BJ (cell line): Measurements from ENCODE around the gene TLX3. TPM values are rescaled to one million over a fixed set of nuclear protein-coding genes. Genes with fewer than 3 reads are reported as not detected.

Source experiments
- CTCF ChIA-PET: fragments of 350-600 bp; formaldehyde crosslinking; extraction: SDS; loops from one replicate; lab custom pipeline; 2021; ENCODE audit warnings: antibody characterized with exemption, inconsistent platforms; lab: Yijun Ruan, JAX
- POLR2A ChIA-PET: fragments of 300-600 bp; sonication (Branson Sonifier 250); formaldehyde crosslinking; extraction: SDS; loops from one replicate; lab custom pipeline; 2021; ENCODE audit warnings: antibody characterized with exemption; lab: Charles Lee
- DNase-seq: peaks from one replicate; pipeline ENCODE4 v3.0.0-alpha.2; 2011; ENCODE audit warnings: low read depth
- H3K27me3 ChIP-seq: 2 replicates; pipeline ENCODE4 v1.6.0; 2011; ENCODE audit warnings: low read length; ENCODE audit not compliant: control insufficient read depth, insufficient read depth
- H3K36me3 ChIP-seq: 2 replicates; pipeline ENCODE4 v1.5.1; 2011; ENCODE audit warnings: low read length; ENCODE audit not compliant: control insufficient read depth, insufficient read depth
- H3K4me3 ChIP-seq: 2 replicates; pipeline ENCODE4 v1.5.1; 2011; ENCODE audit warnings: low read depth, mild to moderate bottlenecking, control low read depth, low read length
- CTCF ChIP-seq: IDR thresholded peaks from 2 replicates; pipeline ENCODE4 v1.5.1; 2011; ENCODE audit warnings: low read depth, mild to moderate bottlenecking, control low read depth, inconsistent platforms, low read length, moderate library complexity; ENCODE audit not compliant: insufficient read depth
- polyA plus RNA-seq: library from polyadenylated mRNA; depleted of rRNA; stranded (reverse); fragments of >200 nt; gene quantifications from 2 replicates; pipeline ENCODE4 v1.2.3, GENCODE V29; 2011

TLX3 gene
- polyA plus RNA-seq, 1 experiment, result not detected

- POLR2A ChIA-PET, result no interaction called here
These were observed 28.1 kb downstream of the TLX3 start for GRCh38 chr5:171337210-171337569.

GRCh38 chr5:171340042-171340441, 31.0 kb downstream of the TLX3 start:
- no peaks in the 10 kb centered on the region for H3K36me3 ChIP-seq
- ChIA-PET POLR2A (no interaction called here), CTCF (interaction anchor here (1.2 to 14.4 kb wide), 5 partner anchors 67 to 596 kb away, joined by 3 to 247 read pairs (median 8); no protein-coding TSS in a partner anchor)
- TF ChIP-seq CTCF, result no peak
- H3K27me3 ChIP-seq, result peaks cover 4% of the 10 kb centered on the region
- DNase-seq, result no peak
- H3K4me3 ChIP-seq, result no peak overlapping the region

More at GRCh38 chr5:171337210-171337569, 28.1 kb downstream of the TLX3 start:
- no peak for TF ChIP-seq CTCF
- H3K4me3 ChIP-seq, result peak overlapping the region; percentile 38
- DNase-seq, result no peak
- CTCF ChIA-PET, result interaction anchor here (0.7 to 14.4 kb wide), 13 partner anchors 10 to 592 kb away, joined by 3 to 247 read pairs (median 4); no protein-coding TSS in a partner anchor
- no peaks in the 10 kb centered on the region for H3K36me3 ChIP-seq
- H3K27me3 ChIP-seq, result peaks cover 4% of the 10 kb centered on the region

- TF ChIP-seq CTCF, result no peak
- no peak for DNase-seq
- H3K36me3 ChIP-seq, result no peaks in the 10 kb centered on the region
- H3K27me3 ChIP-seq, result peaks cover 3% of the 10 kb centered on the region
- POLR2A ChIA-PET, result no interaction called here
- CTCF ChIA-PET, result interaction anchor here (1.2 to 14.4 kb wide), 5 partner anchors 67 to 597 kb away, joined by 3 to 247 read pairs (median 8); no protein-coding TSS in a partner anchor
- H3K4me3 ChIP-seq, result no peak overlapping the region
These were observed 31.4 kb downstream of the TLX3 start for GRCh38 chr5:171340491-171340890.

GRCh38 chr5:171342362-171343111, 33.5 kb downstream of the TLX3 start:
- no peak for DNase-seq
- POLR2A ChIA-PET, result no interaction called here
- TF ChIP-seq CTCF, result peak; percentile 75
- no peaks in the 10 kb centered on the region for H3K27me3 ChIP-seq
- no peaks in the 10 kb centered on the region for H3K36me3 ChIP-seq
- H3K4me3 ChIP-seq, result no peak overlapping the region
- CTCF ChIA-PET, result interaction anchor here (0.6 to 14.4 kb wide), 21 partner anchors 8 to 633 kb away, joined by 3 to 247 read pairs (median 4); partner anchors contain the start of gene NPM1

GRCh38 chr5:171344936-171345608, 36.0 kb downstream of the TLX3 start:
- ChIA-PET CTCF (interaction anchor here (0.7 to 14.4 kb wide), 6 partner anchors 8 to 631 kb away, joined by 3 to 247 read pairs (median 3); no protein-coding TSS in a partner anchor), POLR2A (no interaction called here)
- TF ChIP-seq CTCF, result no peak
- Histone ChIP-seq H3K36me3 (no peaks in the 10 kb centered on the region), H3K27me3 (no peaks in the 10 kb centered on the region), H3K4me3 (no peak overlapping the region)
- no peak for DNase-seq
